ENCODE data around the gene RABAC1.

RABAC1 gene

GRCh38 chr19:41988947-41989346, 29.8 kb upstream of the RABAC1 start:
- TF ChIP-seq ZFP30 (CRISPR knock-in tag; IDR thresholded peaks at IDR 0.05), result no peak
- TF ChIP-seq TSHZ2 (CRISPR knock-in tag; IDR thresholded peaks at IDR 0.05), result no peak
- no peak for TF ChIP-seq SNAI2 (CRISPR knock-in tag; IDR thresholded peaks at IDR 0.05)
- no peak for TF ChIP-seq ISL1 (CRISPR knock-in tag; IDR thresholded peaks at IDR 0.05)
- TF ChIP-seq TOX (CRISPR knock-in tag; IDR thresholded peaks at IDR 0.05; ENCODE audit: borderline replicate concordance), result no peak
- no peak for TF ChIP-seq POU6F1 (CRISPR knock-in tag; IDR thresholded peaks at IDR 0.05; ENCODE audit: borderline replicate concordance, low read depth)
- no peak for TF ChIP-seq ESRRG (CRISPR knock-in tag; IDR thresholded peaks at IDR 0.05)
- no peak for TF ChIP-seq ZNF70 (CRISPR knock-in tag; IDR thresholded peaks at IDR 0.05)
- no peak for TF ChIP-seq PPARA (CRISPR knock-in tag; IDR thresholded peaks at IDR 0.05; ENCODE audit: borderline replicate concordance)
- no peak for TF ChIP-seq ZNF565 (CRISPR knock-in tag; conservative IDR thresholded peaks at IDR 0.05; ENCODE audit: low read depth)
- TF ChIP-seq ZC3H10 (CRISPR knock-in tag; IDR thresholded peaks at IDR 0.05), result no peak
- TF ChIP-seq ARNTL (CRISPR knock-in tag; IDR thresholded peaks at IDR 0.05; ENCODE audit: borderline replicate concordance, low read depth), result no peak
- TF ChIP-seq ZNF8 (CRISPR knock-in tag; IDR thresholded peaks at IDR 0.05), result no peak
- TF ChIP-seq PATZ1 (CRISPR knock-in tag; IDR thresholded peaks at IDR 0.05; ENCODE audit: borderline replicate concordance), result no peak
- TF ChIP-seq RARB (CRISPR knock-in tag; IDR thresholded peaks at IDR 0.05), result no peak
- TF ChIP-seq BACH2 (CRISPR knock-in tag; IDR thresholded peaks at IDR 0.05; ENCODE audit: borderline replicate concordance), result no peak
- no peak for TF ChIP-seq ZFP3 (CRISPR knock-in tag; IDR thresholded peaks at IDR 0.05)
- TF ChIP-seq CREB5 (CRISPR knock-in tag; IDR thresholded peaks at IDR 0.05; ENCODE audit: low read depth), result no peak
- no peak for TF ChIP-seq OSR1 (CRISPR knock-in tag; IDR thresholded peaks at IDR 0.05)
- TF ChIP-seq GLIS3 (CRISPR knock-in tag; IDR thresholded peaks at IDR 0.05), result no peak
- no peak for ATAC-seq

GRCh38 chr19:41987141-41987860, 28.2 kb upstream of the RABAC1 start:
- ATAC-seq, result no peak
- TF ChIP-seq PATZ1 (CRISPR knock-in tag; IDR thresholded peaks at IDR 0.05; ENCODE audit: borderline replicate concordance) (no peak), ESRRG (CRISPR knock-in tag; IDR thresholded peaks at IDR 0.05) (no peak), CSDC2 (CRISPR knock-in tag; IDR thresholded peaks at IDR 0.05) (no peak), ZFP30 (CRISPR knock-in tag; IDR thresholded peaks at IDR 0.05) (no peak), PPARA (CRISPR knock-in tag; IDR thresholded peaks at IDR 0.05; ENCODE audit: borderline replicate concordance) (no peak)

GRCh38 chr19:41984961-41985360, 25.8 kb upstream of the RABAC1 start:
- ATAC-seq, result no peak
- TF ChIP-seq TCF4 (CRISPR knock-in tag; IDR thresholded peaks at IDR 0.05; ENCODE audit: borderline replicate concordance), result no peak
- no peak for TF ChIP-seq CSRNP3 (CRISPR knock-in tag; IDR thresholded peaks at IDR 0.05)
- TF ChIP-seq POU6F1 (CRISPR knock-in tag; IDR thresholded peaks at IDR 0.05; ENCODE audit: borderline replicate concordance, low read depth), result no peak
- TF ChIP-seq ZC3H10 (CRISPR knock-in tag; IDR thresholded peaks at IDR 0.05), result no peak

Data from SK-N-SH treated with all-trans-retinoic acid at 6 μM for 48 hours (cell line).